Smooth muscle cell (in vitro differentiated cells): ENCODE measurements around the gene JUP. TPM values are rescaled to one million over a fixed set of nuclear protein-coding genes. Genes with fewer than 3 reads are reported as not detected.
A peak's percentile ranks its signal among the peaks of the same experiment; 100 is the strongest.

ENCODE experiments used
- DNase-seq: peaks from one replicate; lab custom pipeline; 2025; ENCODE audit not compliant: unreplicated experiment; lab: John Stamatoyannopoulos, UW
- H2AFZ ChIP-seq: fragments of 200-600 bp; sonication (generic); 2 replicates; pipeline ENCODE4 v1.6.0; 2016; ENCODE audit warnings: antibody characterized with exemption, low read depth, mild to moderate bottlenecking
- H3F3A ChIP-seq: fragments of 200-600 bp; sonication (generic); 2 replicates; pipeline ENCODE4 v1.6.0; 2017; ENCODE audit warnings: antibody characterized with exemption, low read depth
- H3K27ac ChIP-seq: fragments of 200-600 bp; sonication (generic); 2 replicates; pipeline ENCODE4 v1.5.1; 2016; ENCODE audit warnings: low read depth, mild to moderate bottlenecking
- H3K27me3 ChIP-seq: fragments of 200-600 bp; sonication (generic); 2 replicates; pipeline ENCODE4 v1.6.1; 2016; ENCODE audit warnings: low read depth, mild to moderate bottlenecking
- H3K36me3 ChIP-seq: fragments of 200-600 bp; sonication (generic); 2 replicates; pipeline ENCODE4 v1.5.1; 2016; ENCODE audit warnings: low read depth
- H3K4me1 ChIP-seq: fragments of 200-600 bp; sonication (generic); 2 replicates; pipeline ENCODE4 v1.5.1; 2016; ENCODE audit warnings: low read depth
- H3K4me2 ChIP-seq: fragments of 200-600 bp; sonication (generic); 2 replicates; pipeline ENCODE4 v1.6.0; 2016; ENCODE audit warnings: mild to moderate bottlenecking
- H3K4me3 ChIP-seq: fragments of 200-600 bp; sonication (generic); 2 replicates; pipeline ENCODE4 v1.5.1; 2016; ENCODE audit warnings: mild to moderate bottlenecking
- H3K79me2 ChIP-seq: fragments of 200-600 bp; sonication (generic); 2 replicates; pipeline ENCODE4 v1.6.0; 2016; ENCODE audit warnings: low read depth, mild to moderate bottlenecking
- H3K9ac ChIP-seq: fragments of 200-600 bp; sonication (generic); 2 replicates; pipeline ENCODE4 v1.6.0; 2016; ENCODE audit warnings: low read depth
- H3K9me3 ChIP-seq: fragments of 200-600 bp; sonication (generic); replicated peaks from 2 replicates; pipeline ENCODE4 v1.5.1; 2016; ENCODE audit warnings: low read depth
- H4K20me1 ChIP-seq: fragments of 200-600 bp; sonication (generic); 2 replicates; pipeline ENCODE4 v1.6.0; 2016; ENCODE audit warnings: low read depth
- WGBS: methylation state at CpG from one replicate; pipeline ENCODE4 v1.1.7; 2016; ENCODE audit warnings: low lambda C conversion rate; 5-methylcytosine and 5-hydroxymethylcytosine counted together
- polyA plus RNA-seq: library from polyadenylated mRNA; unstranded; fragments of >200 nt; fragmentation: Nextera tagmentation; extraction: Ambion mirVana; gene quantifications from 2 replicates; pipeline ENCODE4 v1.2.1, GENCODE V29; 2016
- total RNA-seq: library from RNA; depleted of rRNA; stranded (reverse); fragments of >200 nt; gene quantifications from 2 replicates; pipeline ENCODE4 v1.2.3, GENCODE V29; 2014
- TF ChIP-seq, protein P1 (sequence below): fragments of 200-600 bp; sonication (generic); IDR thresholded peaks from 2 replicates; pipeline ENCODE4 v1.5.1; 2017; ENCODE audit warnings: borderline replicate concordance, mild to moderate bottlenecking, antibody characterized with exemption; ENCODE audit not compliant: insufficient read depth, poor library complexity, severe bottlenecking

Gene JUP
- total and polyA plus RNA-seq, 2 experiments from 2014 or later, result 124 to 238 TPM

DNA sequence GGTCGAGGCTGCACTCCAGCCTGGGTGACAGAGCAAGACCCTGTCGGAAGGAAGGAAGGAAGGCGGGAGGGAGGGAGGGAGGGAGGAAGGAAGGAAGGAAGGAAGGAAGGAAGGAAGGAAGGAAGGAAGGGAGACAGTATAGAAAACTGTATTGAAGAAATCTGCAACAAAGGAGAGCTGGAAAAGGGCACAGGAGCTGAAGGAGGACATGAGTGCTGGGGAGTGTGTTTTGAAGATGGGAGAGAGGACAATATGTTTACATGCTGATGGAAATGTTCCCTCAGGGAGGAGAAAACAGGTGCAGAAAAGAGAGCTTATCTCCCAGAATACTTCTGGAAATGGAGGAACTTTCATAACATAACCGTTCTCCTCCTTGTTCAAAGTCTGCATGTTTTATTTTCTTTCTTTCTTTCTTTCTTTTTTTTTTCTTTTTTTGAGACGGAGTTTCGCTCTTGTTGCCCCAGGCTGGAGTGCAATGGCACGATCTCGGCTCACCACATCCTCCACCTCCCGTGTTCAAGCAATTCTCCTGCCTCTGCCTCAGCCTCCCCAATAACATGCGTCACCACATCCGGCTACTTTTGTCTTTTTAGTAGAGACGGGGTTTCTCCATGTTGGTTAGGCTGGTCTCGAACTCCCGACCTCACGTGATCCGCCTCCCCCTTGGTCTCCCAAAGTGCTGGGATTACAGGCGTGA lies 49.4 kb downstream of the JUP start:
- no peaks in the 10 kb centered on the region for H3F3A ChIP-seq
- no peaks in the 10 kb centered on the region for H3K79me2 ChIP-seq
- no peaks in the 10 kb centered on the region for H3K9me3 ChIP-seq
- TF ChIP-seq, protein P1, sequence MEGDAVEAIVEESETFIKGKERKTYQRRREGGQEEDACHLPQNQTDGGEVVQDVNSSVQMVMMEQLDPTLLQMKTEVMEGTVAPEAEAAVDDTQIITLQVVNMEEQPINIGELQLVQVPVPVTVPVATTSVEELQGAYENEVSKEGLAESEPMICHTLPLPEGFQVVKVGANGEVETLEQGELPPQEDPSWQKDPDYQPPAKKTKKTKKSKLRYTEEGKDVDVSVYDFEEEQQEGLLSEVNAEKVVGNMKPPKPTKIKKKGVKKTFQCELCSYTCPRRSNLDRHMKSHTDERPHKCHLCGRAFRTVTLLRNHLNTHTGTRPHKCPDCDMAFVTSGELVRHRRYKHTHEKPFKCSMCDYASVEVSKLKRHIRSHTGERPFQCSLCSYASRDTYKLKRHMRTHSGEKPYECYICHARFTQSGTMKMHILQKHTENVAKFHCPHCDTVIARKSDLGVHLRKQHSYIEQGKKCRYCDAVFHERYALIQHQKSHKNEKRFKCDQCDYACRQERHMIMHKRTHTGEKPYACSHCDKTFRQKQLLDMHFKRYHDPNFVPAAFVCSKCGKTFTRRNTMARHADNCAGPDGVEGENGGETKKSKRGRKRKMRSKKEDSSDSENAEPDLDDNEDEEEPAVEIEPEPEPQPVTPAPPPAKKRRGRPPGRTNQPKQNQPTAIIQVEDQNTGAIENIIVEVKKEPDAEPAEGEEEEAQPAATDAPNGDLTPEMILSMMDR, result no peak
- no peak overlapping the region for H3K4me3 ChIP-seq
- H3K27me3 ChIP-seq, result peaks cover 58% of the 10 kb centered on the region
- H3K4me1 ChIP-seq, result peaks cover 11% of the 10 kb centered on the region
- no peak overlapping the region for H3K4me2 ChIP-seq
- H3K9ac ChIP-seq, result no peak overlapping the region
- H4K20me1 ChIP-seq, result no peaks in the 10 kb centered on the region
- no peak overlapping the region for H2AFZ ChIP-seq
- DNase-seq, result no peak
- H3K27ac ChIP-seq, result no peak overlapping the region
- no peaks in the 10 kb centered on the region for H3K36me3 ChIP-seq
- WGBS, result 78% methylated on average over 15 of the region's 17 CpGs

DNA sequence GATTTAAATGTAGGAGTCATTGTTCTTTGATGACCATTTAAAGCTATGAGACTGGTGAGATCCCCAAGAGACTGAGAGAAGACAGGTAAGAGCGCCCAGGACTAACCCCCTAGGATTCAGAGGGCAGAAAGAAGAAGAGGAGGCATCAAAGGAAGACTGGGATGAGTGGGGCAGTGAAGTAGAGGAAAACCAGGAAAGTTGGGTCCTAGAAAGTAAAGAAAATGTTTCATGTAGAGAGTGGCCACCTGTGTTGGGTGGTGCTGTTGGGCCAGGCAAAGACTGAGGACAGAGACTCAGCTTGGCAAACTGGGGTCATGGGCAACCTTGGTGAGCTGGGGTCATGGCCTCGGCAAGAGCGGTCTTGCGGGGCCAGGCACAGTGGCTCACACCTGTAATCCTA lies 50.8 kb downstream of the JUP start:
- 94% methylated on average over 4 of the region's 4 CpGs for WGBS
- TF ChIP-seq, protein P1, result no peak
- H3K4me1 ChIP-seq, result peaks cover 11% of the 10 kb centered on the region
- H4K20me1 ChIP-seq, result no peaks in the 10 kb centered on the region
- H3K27ac ChIP-seq, result no peak overlapping the region
- no peaks in the 10 kb centered on the region for H3K36me3 ChIP-seq
- DNase-seq, result no peak
- H3K4me3 ChIP-seq, result no peak overlapping the region
- no peaks in the 10 kb centered on the region for H3K79me2 ChIP-seq
- H3K4me2 ChIP-seq, result no peak overlapping the region
- no peaks in the 10 kb centered on the region for H3F3A ChIP-seq
- no peak overlapping the region for H3K9ac ChIP-seq
- peaks cover 71% of the 10 kb centered on the region for H3K27me3 ChIP-seq
- no peaks in the 10 kb centered on the region for H3K9me3 ChIP-seq
- H2AFZ ChIP-seq, result no peak overlapping the region

DNA sequence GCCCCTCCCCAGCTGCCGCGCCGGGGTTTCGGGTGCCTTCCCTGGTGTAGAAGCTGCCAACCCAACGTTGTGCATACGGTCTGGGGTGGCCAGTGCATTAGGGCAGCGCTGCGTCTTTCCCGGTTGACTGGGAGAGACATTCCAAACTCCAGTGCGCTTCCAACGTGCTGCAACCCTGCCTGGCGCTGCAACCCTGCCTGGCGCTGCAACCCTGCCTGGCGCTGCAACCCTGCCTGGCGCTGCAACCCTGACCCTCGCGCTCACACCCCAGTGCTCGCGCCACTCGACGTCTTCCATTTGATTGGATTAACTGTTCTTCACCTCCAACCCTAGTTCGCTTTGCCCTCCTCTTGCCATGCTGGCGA lies 51.6 kb downstream of the JUP start:
- TF ChIP-seq, protein P1, result no peak
- H2AFZ ChIP-seq, result no peak overlapping the region
- H3K79me2 ChIP-seq, result no peaks in the 10 kb centered on the region
- no peaks in the 10 kb centered on the region for H3F3A ChIP-seq
- H3K4me2 ChIP-seq, result peak overlapping the region; percentile 87
- no peaks in the 10 kb centered on the region for H4K20me1 ChIP-seq
- peaks cover 11% of the 10 kb centered on the region for H3K4me1 ChIP-seq
- H3K4me3 ChIP-seq, result peak overlapping the region; percentile 46
- DNase-seq, result no peak
- H3K27me3 ChIP-seq, result peaks cover 79% of the 10 kb centered on the region
- 3% methylated on average over 22 of the region's 23 CpGs for WGBS
- no peak overlapping the region for H3K9ac ChIP-seq
- no peaks in the 10 kb centered on the region for H3K36me3 ChIP-seq
- H3K9me3 ChIP-seq, result no peaks in the 10 kb centered on the region
- no peak overlapping the region for H3K27ac ChIP-seq
